ENCODE measurements around the gene AIFM2.
"Not testable (repeated sequence)": the region's sequence is repeated elsewhere in the genome, so short reads cannot be mapped to it uniquely, and the experiment has no call there.

AIFM2 gene

GRCh38 chr10:70139151-70139996 lies 6.7 kb upstream of the AIFM2 start:
- H3K4me3 ChIP-seq (ENCODE audit: low read length): no peak overlapping the region
- TF ChIP-seq ZNF274 (IDR thresholded peaks at IDR 0.05; ENCODE audit: low read depth, low read length): no peak

- TF ChIP-seq ZNF274 (IDR thresholded peaks at IDR 0.05; ENCODE audit: low read depth, low read length): no peak
- H3K4me3 ChIP-seq (ENCODE audit: low read length): no peak overlapping the region
Measured at GRCh38 chr10:70137927-70138883, 5.6 kb upstream of the AIFM2 start.

DNA sequence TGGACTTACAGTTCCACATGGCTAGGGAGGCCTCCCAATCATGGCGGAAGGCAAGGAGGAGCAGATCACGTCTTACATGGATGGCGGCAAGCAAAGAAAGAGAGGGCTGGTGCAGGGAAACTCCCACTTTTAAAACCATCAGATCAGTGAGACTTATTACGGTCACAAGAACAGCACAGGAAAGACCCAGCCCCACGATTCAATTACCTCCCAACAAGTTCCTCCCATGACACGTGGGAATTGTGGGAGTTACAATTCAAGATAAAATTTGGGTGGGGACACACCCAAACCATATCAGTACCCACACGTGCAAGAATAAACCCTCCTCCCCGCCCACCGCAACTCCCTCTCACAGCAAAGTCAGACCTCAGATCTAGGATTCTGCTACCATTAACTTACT lies 4.5 kb upstream of the AIFM2 start:
- no peak for TF ChIP-seq ZNF274 (IDR thresholded peaks at IDR 0.05; ENCODE audit: low read depth, low read length)
- H3K4me3 ChIP-seq (ENCODE audit: low read length): no peak overlapping the region

GRCh38 chr10:70135684-70136083 lies 3.1 kb upstream of the AIFM2 start:
- no peak for TF ChIP-seq ZNF274 (IDR thresholded peaks at IDR 0.05; ENCODE audit: low read depth, low read length)
- no peak overlapping the region for H3K4me3 ChIP-seq (ENCODE audit: low read length)

DNA sequence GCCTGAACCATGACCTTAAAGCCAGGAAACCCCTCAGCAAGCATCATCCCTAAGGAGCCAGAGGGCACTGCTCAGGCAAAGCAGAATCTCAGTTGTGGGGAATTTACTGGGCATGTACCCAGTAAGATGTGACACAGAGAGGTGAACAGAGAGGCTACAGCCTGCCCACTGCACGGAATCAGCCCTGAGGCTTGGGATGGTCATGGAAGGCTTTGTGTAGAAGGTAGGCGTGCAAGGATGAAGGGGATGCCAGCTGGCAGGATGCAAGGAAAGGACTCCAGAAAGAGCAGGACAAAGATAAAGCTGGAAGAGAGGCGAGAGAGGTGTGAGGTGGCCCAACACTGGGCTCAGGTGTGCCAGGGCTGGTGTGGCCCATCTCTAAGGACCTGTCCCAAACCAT lies 2.4 kb upstream of the AIFM2 start:
- no peak for TF ChIP-seq ZNF274 (IDR thresholded peaks at IDR 0.05; ENCODE audit: low read depth, low read length)
- no peak overlapping the region for H3K4me3 ChIP-seq (ENCODE audit: low read length)

DNA sequence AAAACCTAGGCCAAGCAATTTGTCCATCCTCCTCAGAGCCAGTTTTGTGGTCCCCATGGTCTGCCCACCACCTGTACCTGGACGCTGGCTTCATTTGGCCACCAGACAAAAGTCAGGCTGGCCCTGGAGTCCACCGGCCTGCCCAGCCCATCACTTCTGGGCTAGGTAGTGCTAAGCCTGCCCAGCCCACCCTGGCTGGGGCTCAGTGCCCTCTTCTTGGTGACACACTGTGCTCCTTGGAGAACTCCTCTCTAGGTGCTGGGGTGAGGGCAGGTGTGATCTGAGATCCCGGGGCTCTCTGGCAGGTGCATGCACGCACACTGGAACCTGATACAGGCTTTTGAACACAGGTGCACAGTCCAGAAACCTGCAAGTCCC lies 1.1 kb downstream of the AIFM2 start:
- TF ChIP-seq ZNF274 (IDR thresholded peaks at IDR 0.05; ENCODE audit: low read depth, low read length): no peak
- peak overlapping the region; percentile 88; the same call in 1 of the 2 replicates for H3K4me3 ChIP-seq (ENCODE audit: low read length)

DNA sequence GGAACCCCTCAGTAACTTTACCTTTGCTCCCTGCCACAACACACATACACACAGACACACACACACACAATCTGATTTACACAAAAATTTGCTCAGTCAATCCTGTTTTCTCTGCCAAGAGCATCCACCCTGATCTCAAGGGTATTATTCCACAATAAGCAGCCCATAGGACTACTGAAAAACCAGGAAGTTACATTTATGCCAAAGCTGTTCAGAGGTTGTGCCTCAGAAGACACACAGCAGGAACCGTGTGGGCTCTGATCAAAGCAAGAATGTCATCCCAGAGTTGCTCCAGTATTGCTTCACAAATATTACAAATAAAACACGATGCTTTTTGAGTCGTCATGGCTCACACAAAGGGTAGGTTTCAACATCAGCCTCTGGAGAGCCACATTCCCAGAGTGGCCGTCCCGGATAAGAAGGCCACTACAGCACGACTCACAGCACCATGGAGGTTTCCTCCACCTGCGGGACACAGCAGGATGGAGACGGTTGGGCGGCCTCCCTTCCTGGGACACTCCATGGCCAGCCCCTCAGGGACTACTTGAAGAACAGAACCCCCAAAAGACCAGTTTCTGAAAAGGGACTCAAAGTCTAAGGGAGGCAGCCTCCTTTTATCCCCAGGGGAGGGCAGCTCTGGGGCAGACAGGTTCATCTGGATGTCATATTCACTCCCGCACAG lies 1.6 kb downstream of the AIFM2 start:
- no peak for TF ChIP-seq ZNF274 (IDR thresholded peaks at IDR 0.05; ENCODE audit: low read depth, low read length)
- H3K4me3 ChIP-seq (ENCODE audit: low read length): peak overlapping the region; percentile 88; the same call in 1 of the 2 replicates

DNA sequence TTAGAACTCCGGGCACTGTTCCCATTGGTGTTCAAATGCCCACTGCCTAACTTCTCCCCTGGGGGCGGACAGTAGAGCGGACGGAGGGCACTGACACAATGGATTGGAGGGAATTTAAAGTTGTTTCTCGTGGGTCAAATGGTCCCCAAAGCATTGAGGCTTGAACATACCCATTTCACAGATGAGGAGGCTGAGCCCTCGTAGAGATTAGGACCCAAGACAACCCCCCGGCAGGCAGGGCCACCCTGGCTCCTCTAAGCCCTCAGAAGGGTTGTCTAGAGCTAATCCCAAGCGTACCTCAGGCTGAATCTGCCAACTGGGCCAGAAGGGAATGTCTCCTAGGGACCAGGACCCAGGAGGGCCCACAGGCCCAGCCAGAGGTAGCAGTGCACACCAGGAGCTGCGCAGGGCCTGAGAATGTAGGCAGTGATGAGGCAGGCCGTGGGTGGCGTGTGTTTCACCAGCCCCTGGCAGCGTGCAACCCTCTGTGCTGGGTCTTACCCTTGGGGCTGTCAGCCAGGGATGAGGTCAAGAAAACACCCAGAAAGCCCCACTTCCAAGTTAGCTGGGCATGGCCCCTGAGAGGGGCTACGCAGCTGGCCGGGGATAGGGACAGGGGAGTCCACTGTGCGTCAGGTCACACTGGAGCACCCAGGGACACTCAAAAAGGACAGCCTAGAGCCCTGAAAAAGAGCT lies 5.8 kb downstream of the AIFM2 start:
- H3K4me3 ChIP-seq (ENCODE audit: low read length): no peak overlapping the region
- TF ChIP-seq ZNF274 (IDR thresholded peaks at IDR 0.05; ENCODE audit: low read depth, low read length): no peak

- H3K4me3 ChIP-seq (ENCODE audit: low read length): no peak overlapping the region
- no peak for TF ChIP-seq ZNF274 (IDR thresholded peaks at IDR 0.05; ENCODE audit: low read depth, low read length)
Measured at GRCh38 chr10:70125918-70126552, 6.6 kb downstream of the AIFM2 start.

DNA sequence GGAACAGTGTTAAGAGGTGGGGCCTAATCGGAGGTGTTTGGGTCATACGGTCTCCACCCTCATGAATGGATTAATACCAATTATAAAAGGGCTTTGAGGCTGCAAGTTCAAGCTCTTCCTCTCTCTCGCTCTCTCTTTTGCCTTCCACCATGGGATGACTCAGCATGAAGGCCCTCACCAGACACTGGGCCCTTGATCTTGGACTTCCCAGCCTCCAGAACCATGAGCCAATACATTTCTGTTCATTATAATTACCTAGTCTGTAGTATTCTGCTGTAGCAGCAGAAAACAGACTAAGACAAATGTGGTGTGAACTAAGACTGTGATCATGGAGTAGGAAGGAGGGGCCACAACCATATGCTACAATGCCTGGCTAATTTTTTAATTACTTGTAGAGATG lies 7.7 kb downstream of the AIFM2 start:
- no peak for TF ChIP-seq ZNF274 (IDR thresholded peaks at IDR 0.05; ENCODE audit: low read depth, low read length)
- H3K4me3 ChIP-seq (ENCODE audit: low read length): no peak overlapping the region

DNA sequence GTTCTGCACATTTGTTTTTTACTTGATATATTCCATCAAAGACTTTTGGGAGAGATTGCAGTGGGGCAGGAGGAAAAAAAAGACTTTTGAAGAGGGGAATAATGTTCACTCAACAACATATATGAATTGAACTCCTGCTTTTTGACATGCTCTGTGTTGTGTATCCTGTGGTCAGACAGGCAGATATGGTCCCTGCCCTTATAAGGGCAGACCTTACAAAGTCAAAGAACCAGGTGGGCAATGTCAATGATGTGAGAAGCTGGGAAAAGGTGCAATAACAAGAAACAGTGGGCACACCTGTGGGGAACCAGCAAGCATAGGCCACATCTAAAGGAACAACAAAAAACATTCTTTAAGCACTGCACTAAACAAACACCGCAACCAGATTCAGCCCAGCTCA lies 8.2 kb downstream of the AIFM2 start:
- TF ChIP-seq ZNF274 (IDR thresholded peaks at IDR 0.05; ENCODE audit: low read depth, low read length): no peak
- no peak overlapping the region for H3K4me3 ChIP-seq (ENCODE audit: low read length)

GRCh38 chr10:70123817-70124216 lies 8.8 kb downstream of the AIFM2 start:
- no peak for TF ChIP-seq ZNF274 (IDR thresholded peaks at IDR 0.05; ENCODE audit: low read depth, low read length)
- H3K4me3 ChIP-seq (ENCODE audit: low read length): no peak overlapping the region

- H3K4me3 ChIP-seq (ENCODE audit: low read length): not testable (repeated sequence)
Measured at GRCh38 chr10:70123166-70123565, 9.5 kb downstream of the AIFM2 start.
